Hepatocyte (in vitro differentiated cells): ENCODE results near the gene CLCN4. TPM values are rescaled to one million over a fixed set of nuclear protein-coding genes. Genes with fewer than 3 reads are reported as not detected.

Experiments
- DNase-seq: peaks from one replicate; pipeline ENCODE4 v3.0.0-alpha.2; 2016; ENCODE audit warnings: low spot score
- H2AFZ ChIP-seq: fragments of 200-600 bp; sonication (generic); 2 replicates; pipeline ENCODE4 v1.6.0; 2016; ENCODE audit warnings: antibody characterized with exemption, mild to moderate bottlenecking
- H3K27ac ChIP-seq: fragments of 200-600 bp; sonication (generic); 2 replicates; pipeline ENCODE4 v1.5.1; 2016; ENCODE audit warnings: mild to moderate bottlenecking
- H3K27me3 ChIP-seq: fragments of 200-600 bp; sonication (generic); 2 replicates; pipeline ENCODE4 v1.6.1; 2016
- H3K36me3 ChIP-seq: fragments of 200-600 bp; sonication (generic); replicated peaks from 2 replicates; pipeline ENCODE4 v1.5.1; 2016; ENCODE audit warnings: low read depth; ENCODE audit not compliant: insufficient read depth
- H3K4me1 ChIP-seq: fragments of 200-600 bp; sonication (generic); 2 replicates; pipeline ENCODE4 v1.5.1; 2016; ENCODE audit warnings: mild to moderate bottlenecking, moderate library complexity; ENCODE audit not compliant: insufficient read depth
- H3K4me2 ChIP-seq: fragments of 200-600 bp; sonication (generic); 2 replicates; pipeline ENCODE4 v1.6.0; 2016
- H3K4me3 ChIP-seq: fragments of 200-600 bp; sonication (generic); 2 replicates; pipeline ENCODE4 v1.5.1; 2016; ENCODE audit warnings: mild to moderate bottlenecking
- H3K79me2 ChIP-seq: fragments of 200-600 bp; sonication (generic); 2 replicates; pipeline ENCODE4 v1.6.0; 2017; ENCODE audit warnings: mild to moderate bottlenecking
- H3K9me2 ChIP-seq: fragments of 200-600 bp; sonication (generic); replicated peaks from 2 replicates; pipeline ENCODE4 v1.6.0; 2017; ENCODE audit warnings: mild to moderate bottlenecking; ENCODE audit not compliant: insufficient read depth
- H3K9me3 ChIP-seq: fragments of 200-600 bp; sonication (generic); 2 replicates; pipeline ENCODE4 v1.5.1; 2016; ENCODE audit warnings: low read depth, mild to moderate bottlenecking
- H4K20me1 ChIP-seq: fragments of 200-600 bp; sonication (generic); 2 replicates; pipeline ENCODE4 v1.6.0; 2016; ENCODE audit warnings: mild to moderate bottlenecking; ENCODE audit not compliant: insufficient read depth, poor library complexity, severe bottlenecking
- EZH2 ChIP-seq: fragments of 200-600 bp; sonication (generic); IDR thresholded peaks from 2 replicates; pipeline ENCODE4 v1.6.1; 2016; ENCODE audit warnings: antibody characterized with exemption, mild to moderate bottlenecking, borderline replicate concordance
- EZH2phosphoT487 ChIP-seq: fragments of 200-600 bp; sonication (generic); IDR thresholded peaks from one replicate; pipeline ENCODE4 v1.6.1; 2018; ENCODE audit warnings: antibody characterized with exemption, mild to moderate bottlenecking, low read depth, moderate library complexity; ENCODE audit not compliant: unreplicated experiment, severe bottlenecking
- WGBS: methylation state at CpG from one replicate; pipeline ENCODE4 v1.1.6; 2016; ENCODE audit warnings: low lambda C conversion rate; ENCODE audit errors: missing lambda C conversion rate; 5-methylcytosine and 5-hydroxymethylcytosine counted together
- polyA plus RNA-seq: library from polyadenylated mRNA; unstranded; fragments of >200 nt; fragmentation: Nextera tagmentation; extraction: Ambion mirVana; gene quantifications from 2 replicates; pipeline ENCODE4 v1.2.1, GENCODE V29; 2016
- total RNA-seq: library from RNA; depleted of rRNA; stranded (reverse); fragments of >200 nt; gene quantifications from 2 replicates; pipeline ENCODE4 v1.2.3, GENCODE V29; 2014
- TF ChIP-seq, protein P1 (sequence below): fragments of 200-600 bp; sonication (generic); IDR thresholded peaks from 2 replicates; pipeline ENCODE4 v1.5.1; 2016; ENCODE audit warnings: antibody characterized with exemption, mild to moderate bottlenecking; ENCODE audit not compliant: poor library complexity

CLCN4 gene
- total and polyA plus RNA-seq, 2 experiments from 2014 or later: 2.2 to 3.8 TPM

DNA sequence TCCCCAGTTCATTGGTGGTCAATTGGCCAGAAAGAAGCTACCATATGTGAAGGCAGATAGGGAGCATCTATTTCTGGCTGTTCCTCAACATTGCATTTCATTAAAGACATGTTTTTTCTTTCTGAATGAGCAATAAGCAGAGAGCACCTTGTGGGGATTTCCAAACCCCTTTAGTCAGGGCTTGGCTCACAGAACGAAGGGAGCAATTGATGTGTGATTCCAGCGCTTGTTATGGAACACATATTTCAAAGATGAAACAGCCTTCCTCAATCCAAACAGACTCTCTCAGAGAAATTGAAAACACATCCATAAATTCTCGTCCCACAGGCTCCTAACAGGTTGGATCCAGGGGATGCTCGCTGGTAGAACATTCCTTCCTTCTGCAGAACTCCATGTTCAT, 84.1 kb downstream of the CLCN4 start:
- WGBS: 69% methylated on average over 4 of the region's 4 CpGs
- Histone ChIP-seq H4K20me1 (no peaks in the 10 kb centered on the region), H3K9me2 (no peaks in the 10 kb centered on the region), H3K36me3 (no peaks in the 10 kb centered on the region), H3K4me1 (no peaks in the 10 kb centered on the region), H3K27ac (no peak overlapping the region), H3K4me2 (no peak overlapping the region), H3K27me3 (no peaks in the 10 kb centered on the region), H3K9me3 (no peaks in the 10 kb centered on the region), H2AFZ (no peak overlapping the region), H3K4me3 (no peak overlapping the region), H3K79me2 (no peaks in the 10 kb centered on the region)
- no peak for TF ChIP-seq EZH2phosphoT487
- DNase-seq: no peak

DNA sequence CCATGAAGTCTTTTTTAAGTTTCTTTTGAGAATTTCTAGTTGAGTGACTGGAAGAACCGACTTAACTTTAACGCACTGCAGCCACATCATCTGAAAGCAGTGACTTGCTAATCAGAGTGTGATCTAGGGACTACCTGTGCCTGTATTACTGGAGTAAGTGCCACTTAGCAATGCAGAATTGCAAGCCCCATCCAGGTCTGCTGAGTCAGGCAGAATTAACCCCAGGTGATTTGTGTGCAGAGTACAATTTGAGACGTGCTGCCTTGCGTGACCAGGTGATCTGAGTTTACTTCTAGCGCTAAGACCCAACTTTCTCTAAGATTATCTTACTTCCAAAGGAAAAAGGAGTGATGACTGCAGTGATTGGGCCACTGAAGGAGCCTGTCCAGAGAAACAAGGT, 85.3 kb downstream of the CLCN4 start:
- Histone ChIP-seq H3K27me3 (no peaks in the 10 kb centered on the region), H3K36me3 (no peaks in the 10 kb centered on the region), H4K20me1 (no peaks in the 10 kb centered on the region), H3K4me2 (no peak overlapping the region), H2AFZ (no peak overlapping the region), H3K27ac (no peak overlapping the region), H3K4me3 (no peak overlapping the region), H3K4me1 (no peaks in the 10 kb centered on the region), H3K79me2 (no peaks in the 10 kb centered on the region), H3K9me2 (no peaks in the 10 kb centered on the region), H3K9me3 (no peaks in the 10 kb centered on the region)
- TF ChIP-seq, protein P1, sequence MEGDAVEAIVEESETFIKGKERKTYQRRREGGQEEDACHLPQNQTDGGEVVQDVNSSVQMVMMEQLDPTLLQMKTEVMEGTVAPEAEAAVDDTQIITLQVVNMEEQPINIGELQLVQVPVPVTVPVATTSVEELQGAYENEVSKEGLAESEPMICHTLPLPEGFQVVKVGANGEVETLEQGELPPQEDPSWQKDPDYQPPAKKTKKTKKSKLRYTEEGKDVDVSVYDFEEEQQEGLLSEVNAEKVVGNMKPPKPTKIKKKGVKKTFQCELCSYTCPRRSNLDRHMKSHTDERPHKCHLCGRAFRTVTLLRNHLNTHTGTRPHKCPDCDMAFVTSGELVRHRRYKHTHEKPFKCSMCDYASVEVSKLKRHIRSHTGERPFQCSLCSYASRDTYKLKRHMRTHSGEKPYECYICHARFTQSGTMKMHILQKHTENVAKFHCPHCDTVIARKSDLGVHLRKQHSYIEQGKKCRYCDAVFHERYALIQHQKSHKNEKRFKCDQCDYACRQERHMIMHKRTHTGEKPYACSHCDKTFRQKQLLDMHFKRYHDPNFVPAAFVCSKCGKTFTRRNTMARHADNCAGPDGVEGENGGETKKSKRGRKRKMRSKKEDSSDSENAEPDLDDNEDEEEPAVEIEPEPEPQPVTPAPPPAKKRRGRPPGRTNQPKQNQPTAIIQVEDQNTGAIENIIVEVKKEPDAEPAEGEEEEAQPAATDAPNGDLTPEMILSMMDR: no peak
- TF ChIP-seq EZH2 (no peak), EZH2phosphoT487 (no peak)
- 53% methylated on average over 5 of the region's 5 CpGs for WGBS
- no peak for DNase-seq

GRCh38 chrX:10243106-10243505, 86.3 kb downstream of the CLCN4 start:
- Histone ChIP-seq H3K27ac (no peak overlapping the region), H3K9me2 (no peaks in the 10 kb centered on the region), H3K79me2 (no peaks in the 10 kb centered on the region), H2AFZ (no peak overlapping the region), H3K4me3 (no peak overlapping the region), H3K9me3 (no peaks in the 10 kb centered on the region), H4K20me1 (no peaks in the 10 kb centered on the region), H3K4me1 (no peaks in the 10 kb centered on the region), H3K27me3 (no peaks in the 10 kb centered on the region), H3K36me3 (no peaks in the 10 kb centered on the region), H3K4me2 (no peak overlapping the region)
- TF ChIP-seq EZH2: no peak
- TF ChIP-seq, protein P1: no peak
- TF ChIP-seq EZH2phosphoT487: no peak
- no peak for DNase-seq
- WGBS: 84% methylated on average over 4 of the region's 4 CpGs

GRCh38 chrX:10244915-10245622, 88.3 kb downstream of the CLCN4 start:
- H2AFZ ChIP-seq: no peak overlapping the region
- 50% methylated on average over 9 of the region's 9 CpGs for WGBS
- no peaks in the 10 kb centered on the region for H3K9me3 ChIP-seq
- no peaks in the 10 kb centered on the region for H3K36me3 ChIP-seq
- H3K79me2 ChIP-seq: no peaks in the 10 kb centered on the region
- no peaks in the 10 kb centered on the region for H3K9me2 ChIP-seq
- no peak for DNase-seq
- TF ChIP-seq EZH2phosphoT487: no peak
- H3K4me3 ChIP-seq: no peak overlapping the region
- no peaks in the 10 kb centered on the region for H3K27me3 ChIP-seq
- no peaks in the 10 kb centered on the region for H3K4me1 ChIP-seq
- no peaks in the 10 kb centered on the region for H4K20me1 ChIP-seq
- H3K4me2 ChIP-seq: no peak overlapping the region
- H3K27ac ChIP-seq: no peak overlapping the region
